Stimulated activated CD4-positive, alpha-beta T cell treated with anti-CD3 and anti-CD28 coated beads, TNF-alpha, amount 100 ng/mL, for 48 hours (primary cell): ENCODE data around the gene TMOD1.
A peak's percentile ranks its signal among the peaks of the same experiment; 100 is the strongest.
"Not testable (repeated sequence)": the region's sequence is repeated elsewhere in the genome, so short reads cannot be mapped to it uniquely, and the experiment has no call there.

Source experiments
- DNase-seq, 3 donors: peaks; one replicate each; pipeline ENCODE4 v3.0.0-alpha.2; 2020; ENCODE audit warnings: low read depth in 3 of 3

TMOD1 gene

GRCh38 chr9:97594381-97594921 lies 93.0 kb downstream of the TMOD1 start:
- DNase-seq: no peak

DNA sequence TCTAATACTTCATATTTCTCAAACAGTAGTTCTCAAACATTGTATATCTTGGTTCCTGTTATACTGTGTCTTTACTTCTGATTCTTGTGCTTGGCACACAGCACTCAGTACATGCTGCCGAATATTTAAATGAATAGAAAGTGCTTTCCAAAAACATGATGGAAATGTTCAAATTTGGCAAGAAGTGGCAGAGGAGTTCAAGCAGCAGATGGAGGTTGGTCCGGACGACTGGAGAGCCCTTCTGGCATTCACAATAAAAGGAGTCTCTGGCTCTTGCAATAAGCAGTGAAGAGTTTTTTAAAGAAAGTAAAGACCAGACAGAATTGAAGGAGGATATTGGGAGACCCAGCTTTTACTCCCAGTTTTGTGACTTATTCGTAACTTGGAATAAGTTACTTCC lies 95.4 kb downstream of the TMOD1 start:
- DNase-seq: no peak

DNA sequence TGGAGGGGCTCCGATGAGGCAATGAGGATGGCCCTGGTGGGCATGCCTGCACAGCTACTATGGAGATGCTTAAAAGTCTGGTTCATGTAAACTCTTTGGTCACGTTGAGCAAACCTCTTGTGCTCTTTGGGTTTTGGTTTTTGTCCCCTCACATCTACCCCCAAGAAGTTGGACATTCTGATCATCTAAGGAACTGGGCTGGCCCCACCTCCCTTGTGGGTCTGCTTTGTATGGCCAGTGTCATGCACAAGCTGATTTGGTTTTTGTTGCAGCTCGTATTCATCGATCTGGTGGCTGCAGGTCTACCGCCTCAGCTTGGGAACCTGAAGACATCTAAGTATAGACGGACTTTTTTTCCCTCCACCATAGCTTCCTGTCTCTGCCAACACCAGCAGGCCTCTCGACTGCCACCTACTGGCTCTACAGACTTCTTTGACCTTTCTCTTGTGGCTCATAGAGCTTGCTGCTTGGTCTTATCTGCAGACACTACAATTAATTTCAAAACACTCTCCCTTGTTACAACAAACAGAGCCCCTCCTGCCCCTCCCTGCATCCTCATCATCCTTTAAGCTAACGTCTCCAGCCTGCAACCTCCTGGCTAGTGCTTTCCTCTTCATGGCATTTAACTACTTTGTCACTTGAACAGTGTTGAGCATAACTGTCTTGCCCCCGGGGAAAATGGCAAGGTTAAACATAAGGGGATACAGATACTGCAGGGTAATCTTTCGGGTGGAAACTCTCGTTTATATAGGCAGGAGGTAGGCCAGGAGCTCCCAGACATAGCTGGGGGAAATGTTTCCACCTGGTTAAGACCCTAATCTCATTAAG lies 97.2 kb downstream of the TMOD1 start:
- DNase-seq: peak; percentile 41 to 74 (median 56)

DNA sequence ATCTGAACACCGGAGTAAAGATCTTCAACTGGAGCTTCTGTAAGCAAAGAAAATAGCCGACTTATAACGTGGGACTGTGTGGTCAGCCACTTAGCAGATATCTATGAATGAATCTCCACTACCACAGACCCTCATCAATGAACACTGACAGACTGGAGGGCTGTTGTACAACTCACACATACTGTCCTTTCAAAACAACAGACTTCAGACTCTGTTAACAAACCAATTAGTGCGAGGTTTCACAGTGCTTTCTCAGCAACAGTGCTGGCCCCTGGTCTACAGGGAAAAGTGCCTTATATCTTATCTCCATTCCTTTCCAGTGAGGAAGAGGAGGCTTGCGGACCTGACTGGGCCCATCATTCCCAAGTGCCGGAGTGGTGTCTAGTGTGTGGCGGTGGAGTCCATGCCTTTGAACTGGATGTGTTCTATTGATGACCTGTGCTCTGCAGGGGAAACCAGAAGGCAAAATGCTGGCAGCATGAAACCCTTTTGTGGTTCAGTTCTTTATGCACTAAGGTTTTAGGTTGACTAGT lies 97.9 kb downstream of the TMOD1 start:
- no peak for DNase-seq

DNA sequence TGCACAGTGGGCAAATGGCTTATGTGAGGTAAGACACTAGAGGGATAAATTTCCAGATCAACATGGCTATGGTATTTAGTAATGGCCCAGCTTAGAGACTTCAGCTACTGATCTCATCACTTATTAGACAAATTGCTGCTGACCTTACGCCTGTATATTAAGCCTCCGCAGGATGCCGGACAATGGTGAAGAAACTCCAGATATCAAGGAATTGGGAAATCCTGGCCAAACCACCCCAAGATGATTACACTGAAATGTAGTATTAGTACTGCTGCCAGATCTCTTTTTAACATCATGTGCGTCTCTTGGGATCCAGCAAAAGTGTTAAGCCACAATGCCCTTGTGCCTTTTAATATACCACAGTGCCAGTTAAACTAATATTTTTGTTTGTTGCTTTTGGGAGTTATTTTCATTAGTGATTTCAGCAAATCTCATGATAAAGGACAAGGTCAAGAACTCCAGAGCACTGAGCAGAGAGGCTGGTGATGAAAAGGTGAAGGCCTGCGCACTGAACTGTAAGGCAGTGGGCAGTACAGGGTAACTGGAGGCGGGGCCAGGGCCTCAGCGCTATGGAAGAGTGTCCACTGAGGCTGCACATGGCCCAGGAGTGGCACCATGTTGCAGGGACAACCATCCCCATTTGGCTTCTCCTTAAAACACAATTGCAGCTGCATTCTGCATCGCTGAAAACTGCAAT lies 99.2 kb downstream of the TMOD1 start:
- no peak for DNase-seq

DNA sequence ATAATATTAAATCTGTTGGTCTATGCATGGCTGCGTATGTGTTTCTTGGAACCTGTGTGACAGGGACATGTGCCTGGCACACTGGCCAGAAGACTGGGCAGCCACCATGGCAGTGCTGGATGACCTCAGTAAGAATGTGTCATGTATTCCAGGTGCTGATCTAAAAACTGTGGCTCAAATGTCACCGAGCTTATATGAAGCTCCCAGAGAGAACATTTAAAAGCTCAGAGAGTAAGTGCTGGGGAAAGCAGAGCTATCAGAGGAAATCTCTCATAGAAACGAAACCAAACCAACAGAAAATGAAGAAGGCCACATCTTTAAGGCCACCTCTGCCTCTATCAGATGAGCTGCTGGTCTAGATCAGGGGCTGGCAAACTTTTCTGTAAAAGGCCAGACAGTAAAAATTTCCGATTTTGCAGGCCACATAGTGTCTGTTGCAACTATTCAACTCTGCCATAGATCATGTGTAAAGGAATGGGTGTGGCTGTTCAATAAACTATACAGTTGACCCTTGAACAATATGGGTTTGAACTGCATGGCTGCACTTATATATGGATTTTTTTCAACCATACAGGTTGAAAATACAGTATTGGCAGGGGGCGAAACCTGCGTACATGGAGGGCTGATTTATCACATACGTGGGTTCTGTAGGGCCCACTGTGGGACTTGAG lies 99.9 kb downstream of the TMOD1 start:
- no peak for DNase-seq

DNA sequence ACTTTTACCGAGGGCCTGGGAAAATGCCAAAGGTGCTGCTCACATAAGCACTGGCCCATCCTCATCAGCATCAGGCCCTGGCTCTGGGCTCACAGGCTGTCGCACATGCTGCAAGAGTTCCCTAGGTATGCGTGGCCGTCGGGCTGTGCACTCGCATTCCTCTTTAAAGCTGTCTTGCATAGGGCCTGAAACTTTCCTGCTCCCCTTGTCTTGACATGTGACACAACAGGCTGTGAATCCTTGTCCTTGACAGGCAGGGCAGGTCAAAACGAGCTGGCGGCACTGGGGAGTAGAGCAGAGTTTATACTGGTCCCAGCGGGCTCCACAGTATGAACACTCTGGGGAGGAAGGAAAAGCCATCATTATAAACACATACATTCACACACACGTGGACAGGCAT lies 101.0 kb downstream of the TMOD1 start:
- DNase-seq: no peak

GRCh38 chr9:97604901-97605645 lies 103.6 kb downstream of the TMOD1 start:
- no peak for DNase-seq

GRCh38 chr9:97615439-97616072 lies 114.1 kb downstream of the TMOD1 start:
- peak in 1 of 3 donors; percentile 9 for DNase-seq

DNA sequence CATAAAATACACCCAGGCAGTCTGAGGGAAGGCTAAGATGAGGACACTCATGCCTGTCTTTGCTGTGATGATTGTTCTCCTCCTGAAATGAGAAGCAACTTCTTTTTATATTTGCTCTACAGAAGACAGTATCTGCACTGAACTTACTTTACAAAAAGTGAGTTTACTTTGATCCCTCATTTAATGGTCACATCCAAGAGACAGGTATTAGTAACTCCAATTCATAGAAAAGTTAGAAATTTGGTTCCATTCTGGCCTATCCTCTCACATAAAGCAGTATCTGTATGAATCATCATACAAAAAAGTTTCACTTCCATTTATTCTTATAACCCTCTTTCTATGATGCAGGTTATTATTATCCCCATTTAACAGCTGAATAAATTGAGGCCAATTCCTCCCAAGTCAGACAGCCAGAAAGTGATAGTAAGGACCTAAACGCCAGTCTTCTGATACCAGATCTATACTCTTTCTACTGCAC lies 116.5 kb downstream of the TMOD1 start:
- DNase-seq: no peak

DNA sequence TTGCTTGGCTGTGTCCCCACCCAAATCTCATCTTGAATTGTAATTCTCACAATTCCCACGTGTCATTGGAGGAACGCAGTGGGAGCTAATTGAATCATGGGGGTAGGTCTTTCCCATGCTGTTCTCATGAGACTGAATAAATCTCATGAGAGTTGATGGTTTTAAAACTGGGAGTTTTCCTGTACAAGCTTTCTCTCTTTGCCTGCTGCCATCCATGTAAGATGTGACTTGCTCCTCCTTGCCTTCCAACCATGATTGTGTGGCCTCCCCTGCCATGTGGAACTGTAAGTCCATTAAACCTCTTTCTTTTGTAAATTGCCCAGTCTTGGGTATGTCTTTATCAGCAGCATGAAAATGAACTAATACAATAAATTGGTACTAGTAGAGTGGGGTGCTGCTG lies 118.6 kb downstream of the TMOD1 start:
- not testable (repeated sequence) for DNase-seq

- not testable (repeated sequence) for DNase-seq
These were observed 121.0 kb downstream of the TMOD1 start for GRCh38 chr9:97622483-97622882.

DNA sequence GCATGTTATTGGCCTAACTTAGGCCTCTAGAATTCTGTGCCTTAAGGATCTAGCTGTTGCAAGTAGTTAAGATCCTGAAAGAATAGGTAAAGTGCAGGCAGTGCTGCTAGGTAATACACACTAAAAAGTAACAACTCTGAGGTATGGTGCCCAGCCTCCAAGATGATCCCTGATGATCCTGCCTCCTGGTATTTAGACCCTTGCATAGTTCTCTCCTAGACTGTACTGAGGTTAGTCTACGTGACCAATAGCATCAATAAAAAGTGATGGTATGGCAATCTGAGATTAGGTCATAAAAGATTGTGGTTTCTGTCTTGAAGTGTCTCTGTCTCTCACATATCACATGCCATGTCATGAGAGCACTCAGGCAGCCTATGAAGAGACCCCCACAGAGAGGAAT lies 122.5 kb downstream of the TMOD1 start:
- no peak for DNase-seq

GRCh38 chr9:97625620-97626019 lies 124.2 kb downstream of the TMOD1 start:
- DNase-seq: no peak

DNA sequence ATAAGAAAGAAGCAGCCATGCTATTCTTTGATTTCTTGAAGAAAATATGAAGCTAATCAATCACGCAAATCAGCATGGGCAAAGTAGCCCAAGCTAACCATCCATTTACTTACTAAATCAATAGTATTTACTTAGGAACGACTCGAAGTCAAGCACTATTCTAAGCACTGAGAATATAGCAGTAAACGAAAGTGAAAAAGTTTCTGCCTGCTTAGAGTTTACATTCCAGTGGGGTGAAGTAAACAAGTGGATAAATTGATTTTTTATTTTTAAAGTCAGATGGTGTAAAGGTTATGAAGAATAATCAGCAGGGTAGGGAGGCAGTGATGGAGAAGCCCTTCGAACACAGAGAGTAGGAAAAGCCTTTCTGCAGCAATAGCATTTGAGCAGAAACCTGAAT lies 126.2 kb downstream of the TMOD1 start:
- no peak for DNase-seq

GRCh38 chr9:97628668-97629067 lies 127.2 kb downstream of the TMOD1 start:
- DNase-seq: no peak

GRCh38 chr9:97629156-97629555 lies 127.7 kb downstream of the TMOD1 start:
- DNase-seq: no peak

- DNase-seq: no peak
These were observed 129.1 kb downstream of the TMOD1 start for GRCh38 chr9:97630591-97630990.

GRCh38 chr9:97632248-97632984 lies 130.9 kb downstream of the TMOD1 start:
- DNase-seq: peak in 1 of 3 donors; percentile 8
